Stimulated activated CD4-positive, alpha-beta T cell treated with anti-CD3 and anti-CD28 coated beads, TNF-alpha, amount 100 ng/mL, for 1 hour (primary cell): Measurements from ENCODE around the gene TGFBR1.

ENCODE experiments used
- DNase-seq, 3 donors: peaks; one replicate each; pipeline ENCODE4 v3.0.0-alpha.2; 2020; ENCODE audit warnings: low read depth in 3 of 3, low spot score in 1 of 3

TGFBR1 gene

GRCh38 chr9:99105152-99106043 is 485 bp downstream of the TGFBR1 start:
- no peak for DNase-seq

GRCh38 chr9:99106044-99106375 is 1.1 kb downstream of the TGFBR1 start:
- no peak for DNase-seq

DNA sequence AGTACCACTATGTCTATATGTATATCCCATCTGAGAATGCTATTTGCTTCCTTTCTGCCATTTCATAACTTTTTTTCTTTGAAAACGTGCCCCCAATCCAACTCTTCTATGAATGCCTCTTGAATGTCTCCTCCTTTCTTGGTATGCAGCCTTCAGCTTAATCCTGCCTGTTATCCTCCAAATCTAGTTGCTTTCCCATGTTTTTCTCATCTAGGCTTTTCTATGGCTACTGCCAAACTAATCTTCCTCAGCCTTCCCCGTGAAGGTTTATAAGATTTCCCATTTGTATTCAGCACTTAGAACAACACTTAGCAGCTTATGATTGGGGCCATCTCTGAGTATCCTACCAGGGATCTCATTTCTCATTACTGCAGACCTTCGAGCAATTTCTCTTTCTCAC is 2.5 kb downstream of the TGFBR1 start:
- no peak for DNase-seq

- DNase-seq, result no peak
Measured at GRCh38 chr9:99108131-99108530, 3.2 kb downstream of the TGFBR1 start.

- DNase-seq, result no peak
Measured at GRCh38 chr9:99109522-99109921, 4.6 kb downstream of the TGFBR1 start.

DNA sequence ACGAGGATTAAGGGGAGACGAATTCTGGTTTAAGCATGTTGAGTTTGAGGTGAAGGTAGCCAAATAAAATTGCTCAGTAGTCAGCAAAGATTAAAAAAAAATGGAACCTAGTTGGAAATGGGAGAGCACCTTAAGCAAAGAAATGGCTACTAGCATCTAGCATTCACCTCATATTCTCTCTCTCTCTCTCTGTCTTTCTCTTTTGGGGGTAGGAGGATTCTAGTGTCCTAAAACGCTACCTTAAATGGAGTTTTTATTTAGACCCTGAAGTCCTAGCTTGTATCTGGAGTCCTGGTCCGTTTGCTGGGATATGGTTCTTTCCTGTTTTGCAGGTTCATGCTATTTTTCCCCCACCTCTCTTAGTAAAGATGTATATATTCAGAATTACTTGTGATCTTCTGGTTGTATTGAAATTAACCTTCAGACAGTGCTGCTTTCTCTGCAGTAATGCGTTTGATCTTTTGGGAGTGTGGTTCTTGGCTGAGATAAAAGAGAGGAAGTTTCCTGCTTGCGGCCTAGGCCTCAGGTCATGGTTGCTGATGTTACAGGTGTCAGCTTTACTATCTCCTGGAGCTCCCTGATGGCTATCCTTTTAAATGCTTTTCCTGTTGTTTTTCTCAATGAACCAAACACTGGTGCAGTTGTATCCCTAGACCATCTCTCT is 8.0 kb downstream of the TGFBR1 start:
- no peak for DNase-seq

- no peak for DNase-seq
Measured at GRCh38 chr9:99113414-99114048, 8.6 kb downstream of the TGFBR1 start.

DNA sequence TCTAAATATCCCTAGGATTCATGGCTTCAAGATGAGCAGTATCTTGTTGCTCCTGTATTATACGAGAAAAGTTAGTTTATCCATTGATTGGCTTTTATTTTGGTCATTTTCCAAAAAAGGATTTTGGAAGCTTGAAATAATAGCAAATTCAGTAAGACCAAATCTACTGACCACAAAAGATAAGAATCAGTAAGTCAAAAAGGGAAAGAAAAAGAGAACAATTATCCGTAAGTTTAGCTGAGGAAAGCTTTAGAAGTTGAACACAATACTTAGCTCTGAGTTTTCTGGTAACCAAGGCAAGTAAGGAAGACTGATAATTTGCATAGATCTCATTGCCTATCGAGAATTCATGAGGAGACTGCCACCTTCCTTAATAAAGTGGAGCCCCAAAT is 9.1 kb downstream of the TGFBR1 start:
- DNase-seq, result no peak

GRCh38 chr9:99114846-99115500 is 10.1 kb downstream of the TGFBR1 start:
- no peak for DNase-seq

DNA sequence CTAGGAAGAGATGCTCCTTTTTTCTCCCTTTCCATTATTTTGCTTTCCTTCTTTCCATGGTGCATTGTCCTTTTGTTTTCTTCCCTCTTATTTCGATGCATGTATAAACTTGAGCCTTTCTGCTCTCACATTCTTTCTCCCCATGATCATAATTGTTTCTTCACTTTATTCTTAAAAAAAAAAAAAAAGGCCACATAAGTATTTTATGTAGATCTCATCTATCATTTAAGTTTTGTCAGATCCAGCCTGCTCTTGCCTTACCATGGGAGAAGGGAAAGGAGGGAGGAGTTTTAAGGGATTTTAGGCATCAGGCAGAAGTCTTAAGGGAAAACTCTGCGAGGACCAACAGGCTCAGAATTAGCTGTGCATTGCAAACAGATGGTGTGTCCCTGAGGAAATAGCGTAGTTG is 11.1 kb downstream of the TGFBR1 start:
- no peak for DNase-seq

DNA sequence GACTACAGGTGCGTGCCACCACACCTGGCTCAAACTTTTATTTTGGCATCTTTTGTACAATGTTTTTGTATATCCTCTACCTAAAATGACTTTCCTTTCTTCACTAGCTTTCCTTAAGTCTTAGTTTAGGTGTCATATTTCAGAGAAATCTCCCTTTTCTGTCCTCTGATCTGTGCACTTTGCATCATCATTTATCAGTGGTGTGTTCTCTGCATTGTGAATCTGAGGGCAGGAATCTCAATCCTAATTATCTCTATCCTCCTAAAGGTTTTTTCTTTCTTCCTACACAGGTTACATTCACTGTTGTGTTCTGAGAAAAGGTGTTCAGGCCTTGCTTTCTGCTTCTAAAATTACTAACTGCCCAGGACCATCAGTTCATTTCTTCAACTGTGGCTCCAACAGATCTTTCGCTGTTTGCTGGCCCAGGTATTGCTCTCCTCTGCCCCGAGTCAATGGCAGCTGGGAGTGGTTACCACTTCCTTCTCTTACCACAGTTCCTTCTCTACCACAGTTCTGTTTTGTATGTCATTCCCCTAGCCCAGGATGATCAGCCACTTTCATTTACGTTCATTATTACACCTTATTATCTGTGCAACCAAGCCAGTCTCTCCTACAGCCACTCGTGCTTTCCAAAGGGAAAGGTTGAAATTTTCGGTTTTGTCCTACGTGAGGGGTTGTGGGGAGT is 14.0 kb downstream of the TGFBR1 start:
- no peak for DNase-seq

DNA sequence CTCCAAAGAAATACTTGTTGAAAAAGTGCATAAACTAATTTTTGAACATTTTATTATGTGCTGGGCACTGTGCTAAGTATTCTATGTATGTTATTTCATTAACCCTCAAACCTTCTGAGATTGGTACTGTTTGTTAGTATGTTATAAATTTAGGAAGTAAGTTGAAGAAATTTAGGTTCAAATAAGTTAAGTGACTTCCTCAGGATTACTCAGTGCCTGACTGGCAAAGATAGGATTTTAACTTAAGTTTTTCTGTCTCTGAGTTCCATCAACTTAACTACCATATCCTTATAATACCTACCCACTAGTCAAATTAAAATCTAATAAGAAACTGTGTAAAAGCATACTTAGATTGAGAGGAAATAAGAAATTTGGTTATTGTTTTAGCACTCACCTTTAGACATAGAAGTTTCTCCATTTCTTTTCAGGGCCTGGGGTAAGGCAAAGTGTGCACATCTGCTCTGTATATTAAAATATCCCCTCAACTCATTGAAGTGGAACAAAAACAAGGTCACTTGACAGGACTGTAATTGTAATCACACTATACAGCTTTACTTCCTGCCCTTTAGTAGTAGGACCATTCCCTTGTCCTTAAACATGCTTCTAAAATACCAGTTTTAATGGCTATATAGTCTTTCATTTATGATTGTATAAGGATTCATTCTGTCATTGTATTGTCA is 15.2 kb downstream of the TGFBR1 start:
- DNase-seq, result no peak

GRCh38 chr9:99121604-99122003 is 16.7 kb downstream of the TGFBR1 start:
- no peak for DNase-seq

- no peak for DNase-seq
Measured at GRCh38 chr9:99124534-99125255, 19.8 kb downstream of the TGFBR1 start.

DNA sequence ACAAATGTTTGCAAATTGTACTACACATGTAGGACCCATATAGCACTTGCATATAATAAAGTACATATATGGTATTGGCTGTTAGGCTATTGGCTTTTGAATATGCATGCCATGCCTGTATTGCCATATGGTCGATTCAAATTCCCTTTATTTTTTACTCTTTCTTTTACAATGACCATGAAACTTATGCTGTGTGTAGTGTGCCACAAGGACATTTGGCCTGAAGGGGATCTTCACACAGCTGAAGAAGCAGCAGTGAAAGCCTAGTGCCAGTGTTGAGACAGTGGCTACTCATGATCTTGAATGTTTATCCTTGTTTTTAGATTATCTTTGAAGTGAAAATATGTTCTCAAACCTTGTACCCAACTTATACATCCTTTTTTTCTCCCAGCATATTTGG is 20.5 kb downstream of the TGFBR1 start:
- no peak for DNase-seq

- no peak for DNase-seq
Measured at GRCh38 chr9:99126312-99126711, 21.4 kb downstream of the TGFBR1 start.

DNA sequence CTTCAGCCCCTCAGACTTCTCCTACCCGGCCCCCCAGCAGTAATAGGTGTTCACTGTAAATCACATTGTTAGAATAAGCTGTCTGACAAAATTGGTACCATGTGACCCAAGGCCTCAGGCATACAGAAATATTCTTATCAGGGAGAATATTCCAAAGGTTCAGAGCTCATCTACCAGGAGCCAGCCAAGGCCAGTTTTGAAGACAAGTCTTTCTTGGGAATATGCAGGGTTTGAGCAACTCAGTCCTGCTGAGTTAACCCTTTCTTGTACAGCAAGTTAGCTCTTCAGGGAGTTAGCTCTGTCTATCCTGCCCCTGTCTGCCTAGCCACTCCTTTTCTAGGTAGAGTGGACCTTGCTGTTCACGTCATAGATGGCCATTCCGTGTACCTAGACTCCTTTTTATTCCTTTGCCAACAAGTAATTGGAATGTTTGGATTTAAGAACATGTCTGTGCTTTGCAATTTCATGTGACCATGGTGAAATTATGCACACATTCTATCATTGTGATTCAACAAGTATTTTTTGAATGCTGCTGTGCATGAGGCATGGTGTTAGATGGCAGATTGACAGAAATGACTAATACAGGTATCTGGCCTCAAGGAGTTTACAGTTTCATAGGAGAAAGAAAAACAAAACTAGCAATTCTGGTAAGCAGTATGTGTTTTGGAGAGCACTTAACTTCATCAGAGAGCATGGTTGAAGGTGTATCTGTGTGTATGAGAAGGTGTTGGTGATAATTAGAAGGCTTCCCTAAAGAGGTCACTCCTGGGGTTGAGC is 22.6 kb downstream of the TGFBR1 start:
- no peak for DNase-seq

- no peak for DNase-seq
Measured at GRCh38 chr9:99128133-99128406, 23.2 kb downstream of the TGFBR1 start.

- DNase-seq, result no peak
Measured at GRCh38 chr9:99129091-99129490, 24.2 kb downstream of the TGFBR1 start.
